Hematopoietic multipotent progenitor cell treated with erythropoietin and hydrocortisone succinate and interleukin-3 and kit ligand, for 4 days (in vitro differentiated cells): ENCODE results near the gene AMIGO1.

Experiments used
- DNase-seq: peaks from one replicate; pipeline ENCODE4 v3.0.0-alpha.2; 2015

Gene AMIGO1

GRCh38 chr1:109509176-109510134 lies at the start of gene AMIGO1:
AMIGO1 (minus strand) TSS chr1:109509727; CDS start chr1:109508912, 815 bp downstream.
- peak; percentile 66 for DNase-seq

- DNase-seq, result no peak
Observed at GRCh38 chr1:109557520-109557919, 48.0 kb upstream of the AMIGO1 start.

- DNase-seq, result no peak
Observed at GRCh38 chr1:109556563-109556962, 47.0 kb upstream of the AMIGO1 start.

- peak; percentile 99 for DNase-seq
Observed at GRCh38 chr1:109548321-109549267, 39.1 kb upstream of the AMIGO1 start, which contains the start of gene GNAI3. GNAI3 (plus strand) TSS chr1:109548615; CDS start chr1:109548721, 106 bp downstream.

GRCh38 chr1:109547463-109548320 lies 38.2 kb upstream of the AMIGO1 start:
- DNase-seq, result peak; percentile 45

- DNase-seq, result peak; percentile 96
Observed at GRCh38 chr1:109546311-109547109, 37.0 kb upstream of the AMIGO1 start.

- DNase-seq, result no peak
Observed at GRCh38 chr1:109543988-109544735, 34.6 kb upstream of the AMIGO1 start.

GRCh38 chr1:109543283-109543987 lies 33.9 kb upstream of the AMIGO1 start:
- no peak for DNase-seq

GRCh38 chr1:109542657-109543056 lies 33.1 kb upstream of the AMIGO1 start:
- DNase-seq, result no peak

- no peak for DNase-seq
Observed at GRCh38 chr1:109541102-109541501, 31.6 kb upstream of the AMIGO1 start.

- DNase-seq, result no peak
Observed at GRCh38 chr1:109539676-109540075, 30.1 kb upstream of the AMIGO1 start, which contains the start of gene GPR61. GPR61 (plus strand) TSS chr1:109539872; CDS start chr1:109543023, 3,151 bp downstream.

GRCh38 chr1:109538827-109539555 lies 29.5 kb upstream of the AMIGO1 start:
- no peak for DNase-seq

- no peak for DNase-seq
Observed at GRCh38 chr1:109537450-109538178, 28.1 kb upstream of the AMIGO1 start.

GRCh38 chr1:109535971-109536491 lies 26.5 kb upstream of the AMIGO1 start:
- DNase-seq, result no peak

- no peak for DNase-seq
Observed at GRCh38 chr1:109535481-109535880, 26.0 kb upstream of the AMIGO1 start.

GRCh38 chr1:109534307-109534858 lies 24.9 kb upstream of the AMIGO1 start:
- DNase-seq, result no peak

GRCh38 chr1:109532365-109533136 lies 23.0 kb upstream of the AMIGO1 start:
- peak; percentile 89 for DNase-seq
